ENCODE data around the gene CAMK2N1.
A peak's percentile ranks its signal among the peaks of the same experiment; 100 is the strongest.

CAMK2N1 gene

DNA sequence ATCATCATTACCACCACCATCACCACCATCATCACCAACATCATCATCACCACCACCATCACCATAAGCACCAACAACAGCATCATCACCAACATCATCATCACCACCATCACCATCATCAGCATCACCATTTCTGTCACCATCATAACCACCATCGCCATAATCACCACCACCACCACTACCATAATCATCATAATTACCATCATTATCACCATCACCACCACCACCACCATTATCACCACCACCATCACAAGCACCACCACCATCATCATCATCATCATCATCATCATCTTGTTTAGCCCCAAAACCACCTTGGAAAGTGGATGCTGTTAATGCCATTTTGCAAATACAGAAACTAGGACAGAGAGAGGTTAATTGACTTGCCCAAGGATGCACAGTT is 22.5 kb downstream of the CAMK2N1 start:
- in situ Hi-C loops (cut with HindIII; ENCODE audit: low pct_ligation_motif_present, low pct_unique_long_range_greater_than_20kb, low sequenced_read_pairs) = no loop called here
- no peak for DNase-seq

DNA sequence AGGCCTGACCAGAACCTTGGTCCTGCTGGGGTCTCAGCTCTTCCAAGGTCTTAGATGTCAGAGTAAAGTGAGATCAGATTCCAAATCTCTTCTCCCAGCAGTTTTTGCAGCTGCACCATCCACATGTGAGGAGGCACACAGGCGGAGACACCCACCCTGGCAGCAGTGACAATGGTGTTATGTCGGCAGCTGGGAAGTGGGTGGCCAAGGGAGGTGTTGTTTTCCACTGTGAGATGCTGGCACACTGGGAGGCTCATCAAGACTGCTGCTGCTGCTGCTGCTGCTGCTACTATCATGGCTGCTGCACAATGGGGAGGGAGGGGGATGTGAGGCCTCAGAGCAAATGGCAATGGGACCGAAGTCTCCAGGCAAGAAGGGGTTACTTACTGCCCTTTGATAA is 23.6 kb downstream of the CAMK2N1 start:
- in situ Hi-C loops (cut with HindIII; ENCODE audit: low pct_ligation_motif_present, low pct_unique_long_range_greater_than_20kb, low sequenced_read_pairs) = no loop called here
- no peak for DNase-seq

DNA sequence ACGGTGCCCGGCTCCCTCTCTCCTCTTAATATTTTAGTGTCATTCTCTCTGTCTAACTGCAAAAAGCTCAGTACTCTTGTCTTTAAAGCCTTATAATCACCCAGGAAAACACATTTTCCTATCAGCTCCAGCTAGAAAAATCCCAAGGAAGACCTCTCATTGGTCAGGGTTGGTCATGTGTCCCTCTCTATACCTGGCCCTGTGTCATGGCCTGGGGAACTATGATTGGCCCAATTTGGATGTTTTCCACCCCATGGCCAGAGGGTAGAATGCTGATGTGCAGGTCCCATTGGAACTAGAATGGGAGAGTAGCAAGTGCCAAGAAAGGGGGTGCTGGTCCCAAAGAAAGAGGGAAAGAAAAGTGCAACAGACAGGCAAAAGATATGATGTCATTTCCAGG is 27.3 kb downstream of the CAMK2N1 start:
- in situ Hi-C loops (cut with HindIII; ENCODE audit: low pct_ligation_motif_present, low pct_unique_long_range_greater_than_20kb, low sequenced_read_pairs) = no loop called here
- DNase-seq = no peak

DNA sequence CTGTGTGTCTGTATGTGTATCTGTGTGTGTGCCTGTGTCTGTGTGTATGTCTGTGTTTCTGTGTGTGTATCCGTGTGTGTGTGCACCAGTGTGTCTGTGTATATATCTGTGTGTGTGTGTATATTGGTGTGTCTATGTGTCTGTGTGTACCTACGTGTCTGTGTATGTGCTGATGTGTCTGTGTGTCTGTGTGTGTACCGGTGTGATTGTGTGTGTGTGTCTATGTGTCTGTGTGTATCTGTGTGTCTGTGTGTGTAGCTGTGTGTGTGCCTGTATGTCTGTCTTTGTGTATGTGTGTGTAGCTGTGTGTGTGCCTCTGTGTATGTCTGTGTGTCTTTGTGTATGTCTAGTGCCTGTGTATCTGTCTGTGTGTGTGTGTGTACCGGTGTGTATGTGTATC is 32.0 kb downstream of the CAMK2N1 start:
- no peak for DNase-seq
- in situ Hi-C loops (cut with HindIII; ENCODE audit: low pct_ligation_motif_present, low pct_unique_long_range_greater_than_20kb, low sequenced_read_pairs) = no loop called here

DNA sequence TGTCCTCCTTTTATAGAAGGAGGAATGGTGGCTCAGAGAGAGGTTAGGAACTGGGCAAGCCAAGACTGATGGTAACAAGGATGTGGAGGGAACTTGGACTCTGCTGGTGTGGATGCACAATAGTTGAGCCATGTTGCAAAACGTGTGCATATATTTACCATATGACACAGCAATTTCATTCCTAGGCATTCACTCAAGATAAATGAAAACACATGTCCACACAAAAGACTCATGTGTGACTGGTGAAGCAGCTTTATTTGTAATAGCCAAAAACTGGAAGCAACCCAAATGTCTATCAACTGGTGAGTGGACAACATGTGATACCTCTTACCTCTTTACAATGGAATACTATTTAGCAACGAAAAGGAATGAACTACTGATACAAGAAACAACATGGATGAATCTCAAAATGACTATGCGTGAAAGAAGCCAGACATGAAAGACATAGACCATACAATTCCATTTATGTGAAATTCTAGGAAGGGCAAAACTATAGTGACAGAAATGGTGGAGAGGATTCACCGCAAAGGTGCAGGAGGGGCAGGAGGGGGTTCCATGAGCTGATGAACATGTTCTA is 36.2 kb downstream of the CAMK2N1 start:
- DNase-seq = no peak
- in situ Hi-C loops (cut with HindIII; ENCODE audit: low pct_ligation_motif_present, low pct_unique_long_range_greater_than_20kb, low sequenced_read_pairs) = no loop called here

DNA sequence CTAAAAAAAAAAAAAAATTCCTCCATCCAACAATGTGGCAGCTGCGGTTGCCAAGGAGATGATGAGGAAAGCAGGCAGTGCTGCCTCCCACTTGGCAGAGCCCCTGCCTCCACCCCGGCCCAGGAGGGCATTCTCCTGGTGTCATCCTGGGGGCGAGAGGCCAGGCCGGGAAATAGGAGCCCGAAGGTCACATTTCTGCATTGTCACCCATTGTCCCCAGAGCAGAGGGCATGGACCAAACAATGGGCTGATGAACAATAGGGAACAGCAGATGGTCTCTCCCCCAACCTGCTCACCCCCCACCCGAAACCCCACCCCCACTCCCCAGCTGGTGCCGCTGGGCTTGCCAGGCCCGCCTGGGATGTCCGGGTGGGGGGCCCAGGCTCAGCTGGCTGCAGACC is 37.3 kb downstream of the CAMK2N1 start:
- in situ Hi-C loops (cut with HindIII; ENCODE audit: low pct_ligation_motif_present, low pct_unique_long_range_greater_than_20kb, low sequenced_read_pairs) = no loop called here
- DNase-seq = no peak

DNA sequence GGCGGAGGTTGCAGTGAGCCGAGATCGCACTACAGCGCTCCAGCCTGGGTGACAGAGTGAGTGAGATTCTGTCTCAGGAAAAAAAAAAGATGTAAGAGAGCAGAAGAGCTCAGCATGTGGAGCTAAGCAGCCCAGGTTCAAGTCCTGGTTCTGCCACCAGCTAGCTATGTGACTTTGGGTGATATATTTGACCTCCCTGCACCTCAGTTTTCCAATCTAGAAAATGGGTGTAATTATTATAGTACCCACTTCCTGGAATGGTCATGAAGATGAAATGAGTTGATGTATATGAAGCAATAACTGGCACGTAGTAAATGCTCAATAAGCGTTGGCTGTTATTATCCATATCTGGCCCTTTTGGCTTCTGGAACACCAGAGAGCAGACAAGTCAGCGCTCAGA is 38.2 kb downstream of the CAMK2N1 start:
- in situ Hi-C loops (cut with HindIII; ENCODE audit: low pct_ligation_motif_present, low pct_unique_long_range_greater_than_20kb, low sequenced_read_pairs) = no loop called here
- DNase-seq = no peak

DNA sequence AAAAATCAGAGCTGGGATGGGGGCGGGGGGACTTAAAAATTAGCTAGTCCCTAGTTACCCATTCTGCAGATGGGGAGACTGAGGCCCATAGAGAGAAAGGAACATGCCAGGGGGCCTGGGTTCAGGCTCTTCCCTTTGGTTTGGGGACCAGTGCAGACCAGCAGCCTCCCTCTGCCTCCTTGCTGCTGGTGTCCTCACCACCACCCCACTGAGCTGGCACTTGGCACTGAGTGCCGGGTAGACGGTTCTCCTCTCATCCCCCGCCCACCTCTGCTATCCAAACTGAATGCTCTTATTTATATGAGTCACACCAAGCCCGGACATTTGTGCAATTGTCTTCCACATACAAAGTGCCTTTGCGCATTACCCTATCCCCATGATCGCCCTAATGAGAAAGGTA is 39.2 kb downstream of the CAMK2N1 start:
- no peak for DNase-seq
- in situ Hi-C loops (cut with HindIII; ENCODE audit: low pct_ligation_motif_present, low pct_unique_long_range_greater_than_20kb, low sequenced_read_pairs) = no loop called here

DNA sequence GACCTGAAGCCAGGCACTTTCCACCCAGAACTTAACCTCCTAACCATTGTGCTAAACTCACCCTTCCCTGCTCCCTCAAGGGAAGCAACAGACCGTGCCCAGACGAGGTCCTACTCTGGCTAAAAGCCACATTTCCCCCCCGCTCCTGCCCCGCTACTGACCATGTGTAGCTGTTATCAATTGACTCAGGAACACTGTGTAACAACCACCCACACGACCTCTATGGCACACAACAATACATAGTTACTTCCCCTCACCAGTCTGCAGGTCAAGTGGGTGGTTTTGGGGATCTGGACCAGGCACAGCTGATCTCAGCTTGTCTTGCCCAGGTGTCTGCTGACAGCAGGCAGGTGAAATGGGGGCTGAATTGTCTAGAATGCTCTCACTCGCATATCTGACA is 40.1 kb downstream of the CAMK2N1 start:
- in situ Hi-C loops (cut with HindIII; ENCODE audit: low pct_ligation_motif_present, low pct_unique_long_range_greater_than_20kb, low sequenced_read_pairs) = no loop called here
- DNase-seq = no peak

DNA sequence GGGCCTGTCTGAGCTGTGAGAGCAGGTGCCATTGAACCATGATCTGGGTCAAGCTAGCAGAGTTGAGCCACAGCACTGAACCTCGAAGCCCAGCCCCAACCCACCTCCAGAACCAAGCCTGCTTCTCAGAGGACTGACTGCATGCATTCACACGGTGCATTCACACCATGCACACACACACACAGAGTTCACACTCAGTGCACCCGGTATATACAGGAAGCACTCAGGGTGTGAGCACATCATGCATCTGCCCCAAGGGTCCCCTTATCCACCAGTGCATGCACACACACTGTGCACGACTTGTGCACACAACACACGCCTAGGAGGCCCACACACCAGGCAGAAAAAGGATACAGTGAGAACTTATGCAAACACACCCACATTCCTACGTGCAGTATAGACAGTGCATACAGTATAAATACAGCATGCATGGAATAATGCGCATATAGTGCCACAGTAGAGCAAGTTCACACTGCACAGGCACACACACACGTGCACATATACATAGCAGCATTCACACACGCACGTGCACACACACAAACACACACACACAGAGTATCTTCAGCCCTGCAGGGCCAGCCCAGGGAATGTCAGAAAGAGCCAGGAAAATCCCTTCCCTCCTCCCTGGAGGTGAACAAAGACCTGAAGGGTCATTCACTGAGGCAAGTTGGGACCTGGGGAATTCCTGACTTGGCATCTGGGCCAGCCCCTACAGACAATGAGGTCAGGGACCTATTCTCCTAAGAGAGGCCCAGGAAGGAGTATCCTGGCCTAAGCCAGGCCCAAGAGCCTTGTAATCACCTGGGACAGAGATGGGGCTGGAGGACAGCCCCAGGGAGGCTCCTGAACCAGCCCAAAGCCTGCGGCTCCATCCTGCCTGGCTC is 42.1 kb downstream of the CAMK2N1 start:
- in situ Hi-C loops (cut with HindIII; ENCODE audit: low pct_ligation_motif_present, low pct_unique_long_range_greater_than_20kb, low sequenced_read_pairs) = no loop called here

DNA sequence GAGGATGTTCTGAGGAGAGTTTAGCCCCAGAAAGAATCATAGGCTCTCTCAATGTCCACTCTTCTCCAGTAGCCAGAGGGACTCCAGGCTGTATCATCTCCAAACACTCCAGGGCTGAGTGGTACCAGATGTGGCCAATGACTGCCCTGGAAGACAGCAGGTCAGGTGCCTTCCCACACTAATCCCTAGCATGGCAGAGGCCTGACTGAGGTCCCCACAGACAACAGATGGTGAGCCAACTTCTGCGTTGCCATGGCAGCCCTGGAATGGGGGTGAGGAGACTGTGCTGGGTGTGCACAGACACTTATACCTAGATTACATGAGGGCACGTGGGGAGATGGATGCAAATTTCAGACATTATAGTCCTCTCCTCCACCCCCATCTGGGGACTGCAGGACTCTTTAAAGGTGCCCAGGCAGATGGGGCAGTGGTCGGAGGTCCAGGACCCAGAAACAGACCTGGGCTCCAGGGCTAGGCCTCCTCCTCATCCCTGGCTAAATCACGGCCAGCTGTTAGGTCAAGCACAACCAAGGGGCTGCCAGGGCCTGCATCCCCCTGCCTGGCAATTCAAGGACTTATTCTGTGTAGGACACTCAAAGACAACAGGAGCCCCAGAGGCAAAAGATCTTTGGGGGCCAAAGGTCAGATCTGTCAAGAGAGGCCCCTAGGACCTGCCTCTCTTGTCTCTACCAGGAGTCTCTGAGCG is 42.9 kb downstream of the CAMK2N1 start:
- in situ Hi-C loops (cut with HindIII; ENCODE audit: low pct_ligation_motif_present, low pct_unique_long_range_greater_than_20kb, low sequenced_read_pairs) = no loop called here
- no peak for DNase-seq

More for the DNA sequence above, 42.1 kb downstream of the CAMK2N1 start:
- no peak for DNase-seq

DNA sequence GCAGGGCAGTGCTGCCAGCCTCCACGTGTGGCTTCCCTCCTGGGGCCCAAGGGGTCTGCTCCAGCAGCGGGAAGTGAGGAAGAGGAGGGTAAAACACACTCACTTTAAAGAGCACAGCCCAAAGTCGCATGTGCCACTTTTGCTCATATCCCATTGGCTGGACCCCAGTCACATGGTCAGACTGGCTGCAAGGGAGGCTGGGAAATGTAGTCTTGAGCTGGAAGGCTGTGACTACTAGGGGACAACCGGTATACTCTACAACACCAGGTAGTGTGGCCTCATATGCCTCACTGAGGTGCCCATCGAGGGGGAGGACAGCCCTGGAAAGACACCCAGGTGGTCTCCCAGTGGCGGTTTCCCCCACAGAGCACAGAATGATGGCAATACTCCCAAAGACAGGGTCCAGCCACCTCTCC is 45.2 kb downstream of the CAMK2N1 start:
- in situ Hi-C loops (cut with HindIII; ENCODE audit: low pct_ligation_motif_present, low pct_unique_long_range_greater_than_20kb, low sequenced_read_pairs) = no loop called here
- peak; percentile 42 for DNase-seq

DNA sequence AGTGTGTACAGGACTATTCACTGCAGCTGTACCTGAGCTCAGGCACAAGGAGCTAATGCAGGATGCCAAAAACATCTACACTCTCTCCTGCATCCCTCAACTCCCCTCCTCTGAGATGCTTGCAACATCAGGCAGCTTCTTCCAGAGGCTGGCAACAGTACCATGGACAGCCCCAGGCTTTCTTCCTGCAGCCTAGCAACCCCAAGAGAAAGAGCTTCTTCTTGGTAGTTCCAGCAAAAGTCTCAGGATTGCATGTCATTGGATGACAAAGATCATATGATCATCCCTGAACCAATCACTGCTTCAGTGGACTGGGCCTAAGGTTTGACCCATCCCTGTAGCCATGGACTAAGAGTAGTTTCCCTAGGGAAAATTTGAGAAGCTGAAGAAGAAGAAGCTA is 46.7 kb downstream of the CAMK2N1 start:
- in situ Hi-C loops (cut with HindIII; ENCODE audit: low pct_ligation_motif_present, low pct_unique_long_range_greater_than_20kb, low sequenced_read_pairs) = no loop called here
- DNase-seq = peak; percentile 22

DNA sequence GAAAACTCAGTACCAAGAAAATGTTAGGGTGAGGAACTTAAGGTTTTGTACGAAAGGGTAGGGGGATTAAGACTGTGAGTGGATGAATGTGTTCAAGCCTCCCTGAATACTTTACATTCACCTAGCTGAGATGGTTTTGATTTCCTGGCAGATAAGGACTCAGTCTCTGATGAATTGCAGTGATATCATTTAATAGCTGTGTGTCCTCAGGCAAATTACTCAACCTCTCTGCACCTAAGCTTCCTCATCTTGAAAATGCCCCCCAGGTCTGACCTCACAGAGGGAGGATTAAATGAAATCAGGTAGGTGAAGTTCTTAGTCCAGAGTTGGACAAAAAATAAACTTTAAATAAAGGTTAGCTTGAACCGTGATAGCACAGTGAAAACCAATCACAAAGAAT is 48.4 kb downstream of the CAMK2N1 start:
- in situ Hi-C loops (cut with HindIII; ENCODE audit: low pct_ligation_motif_present, low pct_unique_long_range_greater_than_20kb, low sequenced_read_pairs) = no loop called here
- DNase-seq = no peak

DNA sequence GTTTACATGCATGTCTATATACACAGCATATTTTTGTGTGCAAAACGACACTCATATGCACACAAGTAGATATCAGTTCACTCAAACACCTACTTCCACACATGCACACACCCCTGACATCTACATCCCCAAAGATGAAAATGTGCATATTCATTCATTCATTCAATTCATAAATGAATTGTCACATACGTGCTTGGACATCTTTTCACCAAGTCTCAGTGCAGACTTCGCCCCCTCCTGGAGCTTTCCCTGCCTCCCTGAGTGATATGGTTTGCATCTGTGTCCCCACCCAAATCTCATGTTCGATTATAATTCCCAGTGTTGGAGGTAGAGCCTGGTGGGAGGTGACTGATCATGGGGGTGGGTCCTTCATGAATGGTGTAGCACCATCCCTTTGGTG is 53.1 kb downstream of the CAMK2N1 start:
- in situ Hi-C loops (cut with HindIII; ENCODE audit: low pct_ligation_motif_present, low pct_unique_long_range_greater_than_20kb, low sequenced_read_pairs) = no loop called here
- no peak for DNase-seq

All from ACHN (cell line).